Astrocyte of the cerebellum (primary cell): ENCODE results near the gene CCDC7.
"Not testable (repeated sequence)": the region's sequence is repeated elsewhere in the genome, so short reads cannot be mapped to it uniquely, and the experiment has no call there.

Source experiments
- DNase-seq: peaks from one replicate; pipeline ENCODE4 v3.0.0-alpha.2; 2011; ENCODE audit warnings: low read depth
- H3K4me3 ChIP-seq: 2 replicates; pipeline ENCODE4 v1.5.1; 2011; ENCODE audit warnings: mild to moderate bottlenecking, low read depth, low read length, moderate library complexity
- in situ Hi-C: cut with HindIII; loops from 2 replicates; pipeline ENCODE4 v1.10.0; 2017; ENCODE audit warnings: low sequenced_read_pairs
- TF ChIP-seq, protein P1 (sequence below): IDR thresholded peaks from 2 replicates; pipeline ENCODE4 v1.5.1; 2012; ENCODE audit warnings: low read length, low read depth, moderate library complexity, mild to moderate bottlenecking; ENCODE audit errors: missing control alignments

CCDC7 gene

DNA sequence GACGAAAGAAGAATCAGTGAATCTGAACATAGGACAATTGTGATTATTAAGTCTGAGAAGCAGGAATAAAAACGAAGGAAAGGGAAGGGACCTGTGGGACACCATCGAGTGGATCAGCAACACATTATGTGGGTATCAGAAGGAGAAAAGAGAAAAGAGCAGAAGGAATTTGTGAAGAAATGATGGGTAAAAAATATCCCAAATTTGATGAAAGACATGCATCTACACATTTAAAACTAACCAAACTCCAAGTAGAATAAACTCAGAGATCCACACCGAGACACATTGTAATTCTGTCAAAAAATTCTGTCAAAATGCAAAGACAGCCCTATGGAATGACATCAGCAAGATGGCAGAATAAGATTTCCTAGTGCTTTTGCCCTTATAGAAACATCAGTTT lies 341.0 kb downstream of the CCDC7 start:
- in situ Hi-C loops: no loop called here
- no peak overlapping the region for H3K4me3 ChIP-seq
- DNase-seq: no peak
- TF ChIP-seq, protein P1, sequence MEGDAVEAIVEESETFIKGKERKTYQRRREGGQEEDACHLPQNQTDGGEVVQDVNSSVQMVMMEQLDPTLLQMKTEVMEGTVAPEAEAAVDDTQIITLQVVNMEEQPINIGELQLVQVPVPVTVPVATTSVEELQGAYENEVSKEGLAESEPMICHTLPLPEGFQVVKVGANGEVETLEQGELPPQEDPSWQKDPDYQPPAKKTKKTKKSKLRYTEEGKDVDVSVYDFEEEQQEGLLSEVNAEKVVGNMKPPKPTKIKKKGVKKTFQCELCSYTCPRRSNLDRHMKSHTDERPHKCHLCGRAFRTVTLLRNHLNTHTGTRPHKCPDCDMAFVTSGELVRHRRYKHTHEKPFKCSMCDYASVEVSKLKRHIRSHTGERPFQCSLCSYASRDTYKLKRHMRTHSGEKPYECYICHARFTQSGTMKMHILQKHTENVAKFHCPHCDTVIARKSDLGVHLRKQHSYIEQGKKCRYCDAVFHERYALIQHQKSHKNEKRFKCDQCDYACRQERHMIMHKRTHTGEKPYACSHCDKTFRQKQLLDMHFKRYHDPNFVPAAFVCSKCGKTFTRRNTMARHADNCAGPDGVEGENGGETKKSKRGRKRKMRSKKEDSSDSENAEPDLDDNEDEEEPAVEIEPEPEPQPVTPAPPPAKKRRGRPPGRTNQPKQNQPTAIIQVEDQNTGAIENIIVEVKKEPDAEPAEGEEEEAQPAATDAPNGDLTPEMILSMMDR: no peak

DNA sequence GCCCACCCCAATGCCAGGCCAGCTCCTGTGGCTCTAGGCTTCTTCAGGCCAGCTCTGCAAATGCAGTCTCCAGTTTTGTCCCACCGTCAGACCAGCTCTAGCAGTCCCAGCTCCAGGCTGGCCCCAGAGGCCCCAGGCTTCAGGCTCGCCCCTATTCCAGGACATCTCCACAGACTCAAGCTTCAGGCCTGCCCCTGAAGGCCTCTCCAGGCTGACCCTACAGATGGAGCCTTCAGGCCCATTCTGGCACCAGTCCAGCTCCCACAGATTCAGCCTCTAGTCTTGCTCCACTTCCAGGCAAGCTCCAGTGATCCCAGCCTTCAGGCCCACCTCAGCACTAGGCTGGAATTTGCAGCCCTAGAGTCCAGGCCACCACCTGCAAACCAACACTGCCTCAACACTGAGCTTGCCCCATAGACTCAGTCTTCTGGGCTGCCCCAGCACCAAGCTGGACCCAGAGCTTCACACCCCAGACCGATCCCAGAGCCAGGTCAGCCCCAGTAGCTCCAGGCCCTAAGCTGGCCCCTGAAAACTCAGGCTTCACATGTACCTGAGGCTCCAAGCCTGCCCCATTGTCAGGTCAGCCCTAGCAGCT lies 341.8 kb downstream of the CCDC7 start:
- TF ChIP-seq, protein P1: no peak
- in situ Hi-C loops: no loop called here
- no peak for DNase-seq
- no peak overlapping the region for H3K4me3 ChIP-seq

DNA sequence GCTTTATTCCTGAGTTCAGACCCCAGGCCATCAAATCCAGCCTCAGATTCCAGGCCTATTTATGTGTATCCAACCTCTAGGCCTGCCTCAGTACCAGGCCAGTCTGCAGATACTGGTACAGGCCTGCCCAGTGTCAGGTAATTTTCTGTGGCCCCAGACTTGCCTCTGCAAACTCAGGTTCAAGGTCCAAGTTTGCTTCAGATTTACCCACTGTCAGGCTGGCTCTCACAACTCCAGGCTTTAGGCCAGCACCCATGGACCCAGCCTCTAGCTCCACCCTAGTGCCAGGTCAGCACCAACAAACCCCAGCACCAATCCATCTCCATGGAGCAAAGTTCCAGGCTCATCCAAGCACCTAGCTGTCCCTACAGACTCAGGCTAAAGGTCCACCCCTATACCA lies 342.4 kb downstream of the CCDC7 start:
- in situ Hi-C loops: no loop called here
- TF ChIP-seq, protein P1: no peak
- DNase-seq: no peak
- no peak overlapping the region for H3K4me3 ChIP-seq

DNA sequence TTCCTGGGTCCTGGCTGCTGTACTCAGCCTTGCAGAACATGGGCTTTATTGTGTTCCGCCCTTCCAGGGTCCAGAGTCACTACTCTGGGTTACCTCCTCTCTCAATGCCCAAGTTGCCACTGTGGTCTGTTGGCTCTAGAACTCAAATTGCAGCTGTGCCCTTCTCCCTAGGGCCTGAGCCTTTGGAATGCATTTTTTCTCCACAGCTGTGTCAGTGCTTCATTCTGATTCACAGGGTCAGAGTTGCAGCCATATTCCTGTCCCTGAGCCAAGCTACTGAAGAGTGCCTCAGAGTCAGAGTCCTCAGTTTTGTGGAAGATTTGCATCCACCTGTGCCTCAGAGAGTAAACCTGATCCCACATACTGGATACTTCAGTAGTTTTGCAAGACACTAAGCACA lies 344.5 kb downstream of the CCDC7 start:
- TF ChIP-seq, protein P1: no peak
- in situ Hi-C loops: no loop called here

DNA sequence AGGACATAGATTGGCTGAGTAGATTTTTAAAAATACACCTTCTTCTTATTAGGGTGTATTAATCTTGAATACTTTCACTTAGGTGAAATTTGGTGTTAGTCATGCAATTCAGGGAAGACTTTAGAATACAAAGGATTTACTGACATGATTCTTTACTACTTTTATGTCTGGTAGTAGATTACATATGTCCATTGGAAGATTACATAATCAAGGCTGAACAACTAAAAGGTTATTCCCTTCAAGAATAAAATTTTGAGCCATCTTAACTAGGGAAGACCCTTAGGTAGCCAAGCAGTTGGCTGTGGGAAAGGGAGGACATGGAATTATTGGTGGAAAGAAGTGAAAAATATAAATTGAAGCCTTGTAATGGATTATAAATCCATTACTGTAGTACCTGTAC lies 347.1 kb downstream of the CCDC7 start:
- TF ChIP-seq, protein P1: no peak
- DNase-seq: no peak
- no peak overlapping the region for H3K4me3 ChIP-seq
- in situ Hi-C loops: no loop called here

More for the DNA sequence above, 344.5 kb downstream of the CCDC7 start:
- no peak overlapping the region for H3K4me3 ChIP-seq
- DNase-seq: no peak

DNA sequence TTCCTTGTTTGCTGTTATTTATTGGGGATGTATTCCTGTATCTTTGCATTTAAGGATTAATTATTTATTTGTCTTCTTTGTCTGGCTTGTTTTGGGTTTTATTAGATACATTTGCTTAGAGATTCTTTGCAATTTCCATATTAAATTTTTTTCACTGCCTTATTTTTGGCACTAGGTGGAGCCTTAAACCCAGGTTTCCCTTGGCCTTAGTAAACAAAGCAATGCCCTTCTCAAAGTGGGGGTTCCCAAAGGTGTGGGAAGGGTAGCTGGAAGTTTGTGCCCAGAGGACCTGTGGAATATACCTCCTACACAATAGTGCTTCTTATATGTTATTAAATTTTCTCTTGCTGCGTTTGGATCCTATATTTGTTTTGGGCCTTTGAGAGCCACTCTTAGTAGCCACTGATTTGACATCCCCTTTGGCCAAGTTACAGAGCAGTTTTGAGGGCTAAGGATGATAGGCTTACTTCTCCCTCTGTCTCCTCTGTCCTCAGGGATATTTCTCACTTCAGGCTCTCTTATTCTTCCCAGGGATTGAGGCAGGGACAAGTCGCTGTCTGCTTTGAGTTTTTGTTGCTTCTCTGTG lies 349.8 kb downstream of the CCDC7 start:
- TF ChIP-seq, protein P1: peak; percentile 61
- H3K4me3 ChIP-seq: no peak overlapping the region
- DNase-seq: peak; percentile 6
- in situ Hi-C loops: no loop called here

DNA sequence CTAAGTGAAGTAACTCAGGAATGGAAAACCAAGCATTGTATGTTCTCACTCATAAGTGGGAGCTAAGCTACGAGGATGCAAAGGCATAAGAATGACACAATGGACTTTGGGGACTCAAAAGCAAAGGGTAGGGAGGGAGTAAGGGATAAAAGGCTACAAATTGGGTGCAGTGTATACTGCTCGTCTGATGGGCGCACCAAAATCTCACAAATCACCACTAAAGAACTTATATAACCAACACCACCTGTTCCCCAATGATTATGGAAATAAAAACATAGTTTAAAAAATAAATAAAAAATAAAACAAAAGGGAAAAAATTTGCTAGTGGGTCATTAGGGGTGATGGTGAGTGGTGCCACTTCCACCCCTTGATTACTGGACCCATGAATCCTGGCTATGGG lies 351.5 kb downstream of the CCDC7 start:
- DNase-seq, in situ Hi-C loops, H3K4me3 ChIP-seq: not testable (repeated sequence)
